Cardiac muscle cell (in vitro differentiated cells and primary cell): ENCODE data around the gene RAMAC. TPM values are rescaled to one million over a fixed set of nuclear protein-coding genes. Genes with fewer than 3 reads are reported as not detected.

Source experiments
- DNase-seq, 2 donors: peaks; one replicate each; pipeline versions ENCODE4 v3.0.0 to v3.0.0-alpha.2; 2010 to 2017; ENCODE audit warnings: low read depth in 1 of 2, low spot score in 1 of 2
- H3K27ac ChIP-seq: fragments of 200-600 bp; sonication (generic); 2 replicates; pipeline ENCODE4 v1.5.1; 2016
- H3K27me3 ChIP-seq: fragments of 200-600 bp; sonication (generic); 2 replicates; pipeline ENCODE4 v1.6.0; 2016; ENCODE audit warnings: control low read depth
- H3K36me3 ChIP-seq: fragments of 200-600 bp; sonication (generic); 2 replicates; pipeline ENCODE4 v1.5.1; 2016; ENCODE audit warnings: control low read depth
- H3K4me1 ChIP-seq: fragments of 200-600 bp; sonication (generic); 2 replicates; pipeline ENCODE4 v1.8.1; 2017; ENCODE audit warnings: low read depth, mild to moderate bottlenecking, mixed run types
- H3K4me3 ChIP-seq: fragments of 200-600 bp; sonication (generic); 2 replicates; pipeline ENCODE4 v1.5.1; 2016; ENCODE audit warnings: mild to moderate bottlenecking
- H3K9me3 ChIP-seq: fragments of 200-600 bp; sonication (generic); 2 replicates; pipeline ENCODE4 v1.5.1; 2017; ENCODE audit warnings: low read depth, mild to moderate bottlenecking, control low read depth
- CTCF ChIP-seq: IDR thresholded peaks from 2 replicates; pipeline ENCODE4 v1.5.1; 2012; ENCODE audit warnings: low read depth, mild to moderate bottlenecking, low read length
- polyA plus RNA-seq: library from polyadenylated mRNA; unstranded; fragments of >200 nt; fragmentation: Nextera tagmentation; extraction: Ambion mirVana; gene quantifications from 2 replicates; pipeline ENCODE4 v1.2.1, GENCODE V29; 2016
- total RNA-seq: library from RNA; depleted of rRNA; stranded (reverse); fragments of >200 nt; gene quantifications from 2 replicates; pipeline ENCODE4 v1.2.3, GENCODE V29; 2016

The RAMAC gene
- total and polyA plus RNA-seq, 2 experiments from 2014 or later, result 37.3 to 91.1 TPM

GRCh38 chr15:82969353-82969752 is 16.7 kb upstream of the RAMAC start:
- no peak for DNase-seq
- H3K4me3 ChIP-seq, result no peak overlapping the region
- no peaks in the 10 kb centered on the region for H3K27me3 ChIP-seq
- no peak overlapping the region for H3K27ac ChIP-seq
- peaks cover 22% of the 10 kb centered on the region for H3K4me1 ChIP-seq
- no peak for TF ChIP-seq CTCF
- H3K9me3 ChIP-seq, result no peaks in the 10 kb centered on the region
- no peaks in the 10 kb centered on the region for H3K36me3 ChIP-seq

- H3K27ac ChIP-seq, result no peak overlapping the region
- no peak for DNase-seq
- no peak for TF ChIP-seq CTCF
- H3K4me1 ChIP-seq, result peaks cover 22% of the 10 kb centered on the region
- H3K36me3 ChIP-seq, result no peaks in the 10 kb centered on the region
- no peaks in the 10 kb centered on the region for H3K9me3 ChIP-seq
- no peak overlapping the region for H3K4me3 ChIP-seq
- H3K27me3 ChIP-seq, result no peaks in the 10 kb centered on the region
Measured at GRCh38 chr15:82970078-82970686, 15.8 kb upstream of the RAMAC start.

GRCh38 chr15:82970696-82971095 is 15.3 kb upstream of the RAMAC start:
- no peak for DNase-seq
- no peak overlapping the region for H3K27ac ChIP-seq
- no peaks in the 10 kb centered on the region for H3K27me3 ChIP-seq
- H3K4me1 ChIP-seq, result peaks cover 22% of the 10 kb centered on the region
- TF ChIP-seq CTCF, result no peak
- H3K36me3 ChIP-seq, result no peaks in the 10 kb centered on the region
- no peak overlapping the region for H3K4me3 ChIP-seq
- no peaks in the 10 kb centered on the region for H3K9me3 ChIP-seq

DNA sequence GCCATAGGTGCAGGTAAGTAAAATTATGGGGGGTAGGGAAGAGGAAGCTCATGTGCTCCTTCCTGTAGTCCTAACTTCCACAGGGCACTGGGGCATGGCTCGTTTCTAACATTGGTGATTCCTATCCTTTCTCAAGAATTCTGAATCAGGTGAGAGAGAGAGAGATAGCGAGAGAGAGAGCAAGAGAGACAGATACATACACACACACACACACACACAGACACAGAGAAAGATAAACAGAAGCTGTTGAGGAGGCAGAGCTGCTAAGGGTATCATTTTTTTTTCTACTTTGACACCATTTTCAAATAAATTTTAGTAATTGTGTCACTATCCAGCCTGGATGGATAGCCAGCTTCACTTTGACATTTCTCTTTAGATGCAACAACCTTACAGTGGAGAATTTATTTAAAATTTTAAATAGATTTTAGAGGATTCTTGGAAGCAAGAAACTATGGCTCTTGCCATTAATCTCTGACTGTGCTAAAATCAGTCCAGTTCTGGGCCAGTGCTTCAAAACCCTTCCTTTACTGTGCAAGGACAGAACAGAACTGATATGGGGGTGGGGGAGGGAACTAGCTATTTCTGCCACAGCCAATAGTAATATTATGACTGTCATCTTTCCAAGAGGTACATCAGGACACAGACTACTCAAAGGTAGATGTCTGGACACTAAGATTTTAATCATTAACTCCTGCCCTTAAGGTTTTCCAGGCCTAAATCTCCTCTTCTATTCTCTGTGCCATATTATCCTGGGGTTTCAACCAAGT is 14.6 kb upstream of the RAMAC start:
- Histone ChIP-seq H3K9me3 (no peaks in the 10 kb centered on the region), H3K27me3 (no peaks in the 10 kb centered on the region), H3K4me3 (no peak overlapping the region), H3K4me1 (peaks cover 22% of the 10 kb centered on the region), H3K27ac (no peak overlapping the region), H3K36me3 (no peaks in the 10 kb centered on the region)
- DNase-seq, result no peak
- no peak for TF ChIP-seq CTCF

- peaks cover 22% of the 10 kb centered on the region for H3K4me1 ChIP-seq
- no peaks in the 10 kb centered on the region for H3K9me3 ChIP-seq
- no peak overlapping the region for H3K27ac ChIP-seq
- H3K36me3 ChIP-seq, result no peaks in the 10 kb centered on the region
- H3K4me3 ChIP-seq, result no peak overlapping the region
- DNase-seq, result no peak
- TF ChIP-seq CTCF, result no peak
- no peaks in the 10 kb centered on the region for H3K27me3 ChIP-seq
Measured at GRCh38 chr15:82972990-82973389, 13.0 kb upstream of the RAMAC start.
